ENCODE measurements around the gene TRIM16.
"Not testable (repeated sequence)": the region's sequence is repeated elsewhere in the genome, so short reads cannot be mapped to it uniquely, and the experiment has no call there.

- TF ChIP-seq CTCF, POLR2AphosphoS5, POLR2A (IDR thresholded peaks at IDR 0.05): not testable (repeated sequence)
These were observed 53.1 kb downstream of the TRIM16 start for GRCh38 chr17:15630930-15631453.
